K562 (cell line): Measurements from ENCODE around the gene MVP. TPM values are rescaled to one million over a fixed set of nuclear protein-coding genes. Genes with fewer than 3 reads are reported as not detected.

Experiments used
- ATAC-seq: fragments of 200-7000 bp; cut with Tn5 transposase; 3 replicates; pipeline ENCODE4 v1.9.1; 2020; ENCODE audit warnings: moderate library complexity
- BruUV-seq: library from RNA; stranded (reverse); fragments of 400-500 nt; replicated peaks from 2 replicates; lab custom pipeline; 2021; lab: Mats Ljungman, UMichigan
- CTCF ChIA-PET: fragments of 300-600 bp; formaldehyde crosslinking; extraction: SDS; loops from one replicate; lab custom pipeline; 2021; ENCODE audit warnings: low intra/inter-chr PET ratio; lab: Yijun Ruan, JAX
- POLR2A ChIA-PET: fragments of 300-600, 350-650 bp; sonication (Branson Sonifier 250); formaldehyde crosslinking; extraction: SDS; loops from one replicate; lab custom pipeline; 2021; ENCODE audit warnings: antibody characterized with exemption, inconsistent platforms; lab: Yijun Ruan, JAX
- DNase-seq, 4 experiments: peaks; one replicate each; pipeline versions ENCODE4 v3.0.0 to v3.0.0-alpha.2; 2011 to 2018; ENCODE audit warnings: low spot score in 3 of 4, mixed read lengths in 3 of 4; ENCODE audit errors: extremely low read depth in 1 of 4
- FAIRE-seq: peaks from 2 replicates; lab custom pipeline; 2011; peaks lifted over from hg19 to GRCh38; lab: Jason Lieb, UNC
- H2AFZ ChIP-seq: 2 replicates; pipeline ENCODE4 v1.6.0; 2011; ENCODE audit warnings: low read depth, low read length, control low read depth, inconsistent platforms
- H3K27ac ChIP-seq: fragments of 200-600 bp; 3 replicates; pipeline ENCODE4 v1.8.0; 2011; ENCODE audit warnings: low read depth, mild to moderate bottlenecking, control low read depth, inconsistent platforms, low read length, moderate library complexity, mixed read lengths; ENCODE audit errors: extremely low read depth
- H3K27me3 ChIP-seq, 2 experiments: fragments of 300-600 bp in 1 of 2; 2 replicates in 1 of 2; 3 replicates in 1 of 2; pipeline versions ENCODE4 v1.6.0 to v1.8.0; 2011; ENCODE audit warnings: inconsistent platforms in 2 of 2, low read length in 2 of 2, mild to moderate bottlenecking in 1 of 2, mixed read lengths in 1 of 2, moderate library complexity in 1 of 2; ENCODE audit not compliant: control insufficient read depth in 2 of 2, insufficient read depth in 2 of 2
- H3K36me3 ChIP-seq: fragments of 300-600 bp; 3 replicates; pipeline ENCODE4 v1.8.0; 2011; ENCODE audit warnings: mild to moderate bottlenecking, low read length, inconsistent platforms; ENCODE audit not compliant: control insufficient read depth, insufficient read depth
- H3K4me1 ChIP-seq, 2 experiments: fragments of 200-600 bp in 1 of 2; replicated peaks in 1 of 2; 2 replicates in 1 of 2; 3 replicates in 1 of 2; pipeline versions ENCODE4 v1.5.1 to v1.8.0; 2011; ENCODE audit warnings: inconsistent platforms in 2 of 2, low read length in 2 of 2, mild to moderate bottlenecking in 1 of 2, mixed read lengths in 1 of 2, moderate library complexity in 1 of 2; ENCODE audit not compliant: control insufficient read depth in 2 of 2, insufficient read depth in 2 of 2
- H3K4me2 ChIP-seq: 2 replicates; pipeline ENCODE4 v1.6.1; 2011; ENCODE audit warnings: low read length, control low read depth, inconsistent platforms, mixed read lengths; ENCODE audit not compliant: insufficient read depth
- H3K4me3 ChIP-seq: fragments of 200-600 bp; sonication (generic), shearing (Covaris generic); 2 replicates; pipeline ENCODE4 v1.5.1; 2016; ENCODE audit warnings: control low read depth, inconsistent platforms
- H3K79me2 ChIP-seq: fragments of 200-600 bp; 3 replicates; pipeline ENCODE4 v1.8.0; 2011; ENCODE audit warnings: low read length, inconsistent platforms; ENCODE audit not compliant: control insufficient read depth, insufficient read depth
- H3K9ac ChIP-seq, 2 experiments: 2 replicates each; pipeline versions ENCODE4 v1.6.0 to v1.6.1; 2011; ENCODE audit warnings: low read depth in 2 of 2, low read length in 2 of 2, control low read depth in 1 of 2, inconsistent platforms in 1 of 2, mild to moderate bottlenecking in 1 of 2, mixed read lengths in 1 of 2; ENCODE audit not compliant: insufficient read depth in 1 of 2
- H3K9me1 ChIP-seq: one replicate; pipeline ENCODE4 v1.6.0; 2011; ENCODE audit warnings: inconsistent platforms, mild to moderate bottlenecking, low read length, moderate library complexity; ENCODE audit not compliant: control insufficient read depth, insufficient read depth
- H3K9me3 ChIP-seq: replicated peaks from 2 replicates; pipeline ENCODE4 v1.5.1; 2011; ENCODE audit warnings: low read depth, low read length, inconsistent platforms; ENCODE audit not compliant: control insufficient read depth, insufficient read depth
- H4K20me1 ChIP-seq: replicated peaks from 2 replicates; pipeline ENCODE4 v1.6.1; 2011; ENCODE audit warnings: low read length, inconsistent platforms, mixed read lengths; ENCODE audit not compliant: control insufficient read depth, insufficient read depth
- ARHGAP35 ChIP-seq: fragments of 450-650 bp; IDR thresholded peaks from 2 replicates; pipeline ENCODE4 v1.6.1; 2018; ENCODE audit not compliant: partially characterized antibody
- CREB3L1 ChIP-seq: fragments of 450-650 bp; IDR thresholded peaks from 2 replicates; pipeline ENCODE4 v1.6.1; 2014; ENCODE audit warnings: low read depth, mild to moderate bottlenecking, moderate library complexity, borderline replicate concordance
- ESRRB ChIP-seq: fragments of 250-450 bp; sonication (Bioruptor Pico); IDR thresholded peaks from 2 replicates; pipeline ENCODE4 v1.5.0; 2020; ENCODE audit warnings: mild to moderate bottlenecking, moderate library complexity, borderline replicate concordance
- HDAC6 ChIP-seq: IDR thresholded peaks from 2 replicates; pipeline ENCODE4 v1.6.1; 2012; ENCODE audit warnings: low read depth, mild to moderate bottlenecking, control low read depth, inconsistent platforms, low read length, moderate library complexity
- MED1 ChIP-seq: sonication (generic); formaldehyde crosslinking; IDR thresholded peaks from 2 replicates; pipeline ENCODE4 v1.8.1; 2023; ENCODE audit warnings: missing genetic modification reagents, borderline replicate concordance
- NONO ChIP-seq, 2 experiments: fragments of 200-400 bp in 1 of 2; fragments of 450-650 bp in 1 of 2; formaldehyde crosslinking in 1 of 2; IDR thresholded peaks; 2 replicates each; pipeline ENCODE4 v1.6.1; 2017; ENCODE audit warnings: low read depth in 2 of 2, mild to moderate bottlenecking in 2 of 2, moderate library complexity in 2 of 2, low read length in 1 of 2
- RBFOX2 ChIP-seq: fragments of 200-400 bp; formaldehyde crosslinking; IDR thresholded peaks from 2 replicates; pipeline ENCODE4 v1.6.1; 2017; ENCODE audit warnings: low read depth, mild to moderate bottlenecking, low read length, moderate library complexity
- RBM25 ChIP-seq: fragments of 200-400 bp; formaldehyde crosslinking; IDR thresholded peaks from 2 replicates; pipeline ENCODE4 v1.6.1; 2018; ENCODE audit warnings: low read length, low read depth, moderate library complexity; ENCODE audit not compliant: severe bottlenecking
- SMAD1 ChIP-seq: fragments of 150-350 bp; IDR thresholded peaks from 2 replicates; pipeline ENCODE4 v1.6.1; 2014; ENCODE audit warnings: low read length, low read depth; ENCODE audit not compliant: partially characterized antibody
- SMARCA4 ChIP-seq: fragments of 450-650 bp; IDR thresholded peaks from 2 replicates; pipeline ENCODE4 v1.6.1; 2016
- TAF9B ChIP-seq: fragments of 450-650 bp; IDR thresholded peaks from 2 replicates; pipeline ENCODE4 v1.6.1; 2018; ENCODE audit warnings: mild to moderate bottlenecking; ENCODE audit not compliant: partially characterized antibody
- ZBTB9 ChIP-seq: fragments of 450-650 bp; formaldehyde crosslinking; IDR thresholded peaks from 2 replicates; pipeline ENCODE4 v1.4.0; 2020; ENCODE audit warnings: mild to moderate bottlenecking, moderate library complexity
- ZKSCAN1 ChIP-seq: fragments of 150-350 bp; IDR thresholded peaks from 2 replicates; pipeline ENCODE4 v1.6.1; 2016; ENCODE audit warnings: low read depth, low read length
- ZNF124 ChIP-seq: sonication (generic); formaldehyde crosslinking; IDR thresholded peaks from 2 replicates; pipeline ENCODE4 v1.8.1; 2022; ENCODE audit warnings: missing genetic modification reagents
- ZNF282 ChIP-seq: sonication (generic); formaldehyde crosslinking; IDR thresholded peaks from 2 replicates; pipeline ENCODE4 v1.8.1; 2023; ENCODE audit warnings: missing genetic modification reagents
- ZNF79 ChIP-seq: fragments of 250-450 bp; sonication (Bioruptor Pico); IDR thresholded peaks from 2 replicates; pipeline ENCODE4 v1.4.0; 2020; ENCODE audit warnings: low read depth, mild to moderate bottlenecking, moderate library complexity
- WGBS: fragments of 100-300 bp; shearing (Covaris generic); methylation state at CpG from one replicate; pipeline ENCODE4 v1.1.6; 2016; ENCODE audit warnings: low coverage, mixed read lengths; ENCODE audit not compliant: insufficient coverage; ENCODE audit errors: missing lambda C conversion rate; 5-methylcytosine and 5-hydroxymethylcytosine counted together
- in situ Hi-C: fragments of 300-500 bp; cut with MboI; formaldehyde crosslinking; loops from 4 replicates; pipeline ENCODE4 v1.15.0; 2018; ENCODE audit warnings: inconsistent platforms, mixed read lengths
- intact Hi-C: fragments of 100-400 bp; cut with micrococcal nuclease; formaldehyde crosslinking; loops from 2 replicates; pipeline ENCODE4 v1.14.2; 2022
- polyA plus RNA-seq, 8 experiments: library from polyadenylated mRNA; depleted of rRNA in 4 of 8; stranded (reverse) in 5 of 8; unstranded in 3 of 8; fragments of >200 nt; fragmentation: Nextera tagmentation in 2 of 8; fragmentation: Illumina TruSeq in 1 of 8; extraction: Ambion mirVana in 2 of 8; extraction: Trizol in 1 of 8; gene quantifications; 2 replicates each; pipeline versions ENCODE4 v1.2.1 to v1.2.3, GENCODE V29; 2011 to 2014; ENCODE audit warnings: inconsistent platforms in 1 of 8, missing spikeins in 1 of 8
- total RNA-seq, 7 experiments: library from RNA; depleted of rRNA in 6 of 7; stranded (reverse); fragments of >200 nt in 6 of 7; fragmentation: Illumina TruSeq in 2 of 7; extraction: Trizol in 2 of 7; gene quantifications; 2 replicates each; pipeline versions ENCODE4 v1.2.1 to v1.2.3, GENCODE V29; 2011 to 2021; ENCODE audit warnings: low replicate concordance in 1 of 7
- TF ChIP-seq, protein P1 (sequence below): sonication (generic); formaldehyde crosslinking; IDR thresholded peaks from 2 replicates; pipeline ENCODE4 v1.8.1; 2023; ENCODE audit warnings: mild to moderate bottlenecking, missing genetic modification reagents

The MVP gene
- total and polyA plus RNA-seq, 9 of the 15 experiments (the other 6 are each of a cell fraction or from before 2014, with no cell fraction given), result 0.39 to 1.9 (median 0.76) TPM; not detected in 2

DNA sequence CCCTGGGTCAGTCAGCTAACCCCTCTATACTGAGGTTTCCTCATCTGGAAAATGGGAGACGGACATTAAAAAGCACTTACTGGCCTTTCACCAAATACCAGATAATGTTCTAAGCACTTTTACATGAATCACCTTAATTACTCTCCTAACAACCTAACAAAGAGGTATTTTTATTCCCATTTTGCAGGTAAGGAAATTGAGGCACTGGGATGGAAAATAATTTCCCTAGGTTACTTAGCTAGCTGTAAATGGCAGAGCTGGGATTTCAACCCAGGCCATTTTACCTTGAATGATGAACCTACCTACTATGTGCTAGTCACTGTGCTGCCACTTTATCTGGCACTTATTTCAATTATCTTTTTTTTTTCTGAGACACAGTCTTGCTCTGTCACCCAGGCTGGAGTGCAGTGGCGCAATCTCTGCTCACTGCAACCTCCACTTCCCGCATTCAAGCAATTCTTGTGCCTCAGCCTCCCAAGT is 26.0 kb upstream of the MVP start:
- Histone ChIP-seq H3K9me3 (no peaks in the 10 kb centered on the region), H3K27ac (no peak overlapping the region), H3K4me1 (peaks cover 14 to 17% of the 10 kb centered on the region in 2 experiments), H2AFZ (no peak overlapping the region), H3K9me1 (no peaks in the 10 kb centered on the region), H3K27me3 (no peaks in the 10 kb centered on the region), H3K36me3 (peaks cover 74% of the 10 kb centered on the region), H4K20me1 (peaks cover 10% of the 10 kb centered on the region; the same call in 1 of the 2 replicates), H3K79me2 (peaks cover 76% of the 10 kb centered on the region), H3K4me2 (no peak overlapping the region), H3K4me3 (no peak overlapping the region), H3K9ac (no peak overlapping the region)
- intact Hi-C loops (no loop called here), in situ Hi-C loops (no loop called here)
- 91% methylated on average over 3 of the region's 3 CpGs for WGBS
- no TSS peak for BruUV-seq
- ATAC-seq, result no peak
- DNase-seq, result no peak
- POLR2A ChIA-PET, result interaction anchor here (0.5 to 7.1 kb wide), 4 partner anchors 8 to 26 kb away, joined by 3 to 114 read pairs (median 3); no protein-coding TSS in a partner anchor
- TF ChIP-seq ARHGAP35 (no peak), HDAC6 (no peak), RBFOX2 (0 out of 2 replicates have a peak, but pooled peaks have one; percentile 19), TAF9B (no peak), ZKSCAN1 (peak; percentile 79), ZNF79 (CRISPR knock-in tag) (no peak), NONO (IDR thresholded peaks at IDR 0.05; ENCODE audit: low read depth in 2 of 2, low read length in 1 of 2) (no peak), CREB3L1 (no peak), ZBTB9 (CRISPR knock-in tag) (no peak), ESRRB (CRISPR knock-in tag) (no peak), ZNF282 (CRISPR knock-in tag) (no peak), SMARCA4 (no peak), MED1 (CRISPR knock-in tag) (no peak), RBM25 (peak; percentile 62), ZNF124 (no peak), SMAD1 (no peak)
- TF ChIP-seq, protein P1, sequence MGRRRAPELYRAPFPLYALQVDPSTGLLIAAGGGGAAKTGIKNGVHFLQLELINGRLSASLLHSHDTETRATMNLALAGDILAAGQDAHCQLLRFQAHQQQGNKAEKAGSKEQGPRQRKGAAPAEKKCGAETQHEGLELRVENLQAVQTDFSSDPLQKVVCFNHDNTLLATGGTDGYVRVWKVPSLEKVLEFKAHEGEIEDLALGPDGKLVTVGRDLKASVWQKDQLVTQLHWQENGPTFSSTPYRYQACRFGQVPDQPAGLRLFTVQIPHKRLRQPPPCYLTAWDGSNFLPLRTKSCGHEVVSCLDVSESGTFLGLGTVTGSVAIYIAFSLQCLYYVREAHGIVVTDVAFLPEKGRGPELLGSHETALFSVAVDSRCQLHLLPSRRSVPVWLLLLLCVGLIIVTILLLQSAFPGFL, result no peak
- no peak for FAIRE-seq
- CTCF ChIA-PET, result no interaction called here
